Activated CD8-positive, alpha-beta memory T cell treated with anti-CD3 and anti-CD28 coated beads for 36 hours (primary cell): Measurements from ENCODE around the gene CD4. TPM values are rescaled to one million over a fixed set of nuclear protein-coding genes. Genes with fewer than 3 reads are reported as not detected.

Source experiments
- CTCF ChIA-PET: fragments of 350-600 bp; sonication (Branson Sonifier 250); formaldehyde crosslinking; loops from one replicate; lab custom pipeline; 2021; ENCODE audit warnings: antibody characterized with exemption; lab: Charles Lee
- POLR2A ChIA-PET: fragments of 350-600 bp; sonication (Branson Sonifier 250); formaldehyde crosslinking; loops from one replicate; lab custom pipeline; 2021; ENCODE audit warnings: antibody characterized with exemption; lab: Charles Lee
- total RNA-seq, 2 experiments: library from RNA; stranded (reverse); gene quantifications; one replicate each; pipeline ENCODE4 v1.2.3, GENCODE V29; 2021

Gene CD4
- total RNA-seq, 2 experiments from 2014 or later = 1.4 to 1.6 TPM

DNA sequence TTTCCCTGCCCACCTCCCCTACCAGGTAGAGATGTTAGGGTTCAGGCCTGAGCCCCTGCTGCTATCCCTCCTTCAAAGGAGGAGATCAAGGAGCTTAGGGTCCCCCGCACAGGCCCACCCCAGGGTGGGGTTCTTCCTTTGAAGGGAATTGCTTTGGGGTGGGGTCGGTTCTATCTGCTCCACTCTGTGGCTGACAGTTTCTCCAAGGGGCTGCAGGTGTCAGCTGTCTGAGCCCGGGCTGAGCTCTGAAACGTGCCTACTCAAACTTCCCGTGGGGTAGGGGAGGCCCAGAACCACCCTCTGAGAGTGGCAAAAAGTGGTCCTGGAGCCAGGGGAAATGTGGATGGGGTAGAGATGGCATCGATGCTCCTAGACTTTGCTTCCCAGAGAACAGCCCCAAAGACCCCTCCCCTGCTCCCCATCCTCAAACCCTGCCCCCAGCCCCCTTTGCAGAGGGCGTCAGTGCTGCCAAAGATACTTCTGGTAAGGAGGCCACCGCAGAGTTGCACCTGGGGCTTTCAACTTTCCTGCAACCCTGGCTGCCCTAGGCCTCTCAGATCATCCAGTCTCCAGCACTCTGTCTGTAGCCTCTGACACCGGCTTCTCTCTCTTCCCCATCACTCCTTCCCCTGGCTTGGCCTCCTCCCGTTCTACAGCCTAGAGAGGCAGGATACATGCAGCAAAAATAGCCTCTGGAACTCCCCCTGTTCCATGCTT is 6.3 kb upstream of the CD4 start:
- POLR2A ChIA-PET = interaction anchor here (0.5 kb wide), 1 partner anchor 154 kb away, joined by 4 read pairs; no protein-coding TSS in a partner anchor
- CTCF ChIA-PET = interaction anchor here (0.6 to 1.1 kb wide), 3 partner anchors 30 to 46 kb away, joined by 3 read pairs; partner anchors contain the start of gene MLF2

GRCh38 chr12:6783828-6784227 is 5.5 kb upstream of the CD4 start:
- POLR2A ChIA-PET = no interaction called here

DNA sequence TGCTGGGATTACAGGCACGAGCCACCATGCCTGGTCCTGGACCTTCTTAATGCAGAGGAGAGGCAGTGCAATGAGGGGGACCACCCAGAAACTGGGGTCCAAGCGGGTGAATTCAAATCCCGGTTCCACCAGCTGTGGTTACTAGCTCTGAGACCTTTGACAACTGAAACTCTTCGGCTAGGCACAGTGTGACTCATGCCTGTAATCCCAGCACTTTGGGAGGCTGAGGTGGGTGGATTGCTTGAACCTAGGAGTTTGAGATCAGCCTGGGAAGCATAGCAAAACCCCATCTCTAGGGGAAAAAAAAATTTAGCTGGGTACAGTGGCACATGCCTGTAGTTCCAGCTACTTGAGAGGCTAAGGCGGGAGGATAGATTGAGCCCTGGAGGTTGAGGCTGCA is 5.0 kb upstream of the CD4 start:
- ChIA-PET CTCF (interaction anchor here (0.6 to 1.8 kb wide), 5 partner anchors 17 to 314 kb away, joined by 3 to 5 read pairs (median 4); partner anchors contain the start of genes MLF2 and VAMP1), POLR2A (interaction anchor here (0.8 kb wide), 1 partner anchor 37 kb away, joined by 3 read pairs; no protein-coding TSS in a partner anchor)

More at GRCh38 chr12:6783828-6784227, 5.5 kb upstream of the CD4 start:
- CTCF ChIA-PET = interaction anchor here (0.6 to 1.8 kb wide), 5 partner anchors 17 to 45 kb away, joined by 3 to 4 read pairs (median 4); partner anchors contain the start of gene MLF2

DNA sequence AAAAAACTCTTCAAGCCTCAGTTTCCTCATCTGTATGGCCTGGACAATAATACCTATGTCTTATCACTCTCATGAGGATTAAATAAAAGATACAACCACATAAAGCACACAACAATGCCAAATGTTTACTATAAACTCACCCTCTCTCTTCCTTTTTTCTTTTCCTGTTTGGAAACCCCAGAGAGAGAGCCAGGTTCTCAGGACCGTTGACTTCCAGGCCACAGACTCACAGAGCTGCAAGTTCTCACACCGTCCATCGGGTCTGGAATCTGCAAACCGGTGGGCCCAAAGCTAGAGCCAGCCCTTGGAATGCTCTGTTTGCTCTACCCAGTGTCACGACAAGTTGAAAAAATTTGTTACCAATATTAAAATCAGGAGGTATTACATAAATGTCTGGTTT is 4.6 kb upstream of the CD4 start:
- CTCF ChIA-PET = interaction anchor here (0.6 to 1.8 kb wide), 4 partner anchors 31 to 314 kb away, joined by 3 to 5 read pairs (median 4); partner anchors contain the start of genes MLF2 and VAMP1
- POLR2A ChIA-PET = interaction anchor here (0.8 kb wide), 1 partner anchor 36 kb away, joined by 3 read pairs; no protein-coding TSS in a partner anchor

DNA sequence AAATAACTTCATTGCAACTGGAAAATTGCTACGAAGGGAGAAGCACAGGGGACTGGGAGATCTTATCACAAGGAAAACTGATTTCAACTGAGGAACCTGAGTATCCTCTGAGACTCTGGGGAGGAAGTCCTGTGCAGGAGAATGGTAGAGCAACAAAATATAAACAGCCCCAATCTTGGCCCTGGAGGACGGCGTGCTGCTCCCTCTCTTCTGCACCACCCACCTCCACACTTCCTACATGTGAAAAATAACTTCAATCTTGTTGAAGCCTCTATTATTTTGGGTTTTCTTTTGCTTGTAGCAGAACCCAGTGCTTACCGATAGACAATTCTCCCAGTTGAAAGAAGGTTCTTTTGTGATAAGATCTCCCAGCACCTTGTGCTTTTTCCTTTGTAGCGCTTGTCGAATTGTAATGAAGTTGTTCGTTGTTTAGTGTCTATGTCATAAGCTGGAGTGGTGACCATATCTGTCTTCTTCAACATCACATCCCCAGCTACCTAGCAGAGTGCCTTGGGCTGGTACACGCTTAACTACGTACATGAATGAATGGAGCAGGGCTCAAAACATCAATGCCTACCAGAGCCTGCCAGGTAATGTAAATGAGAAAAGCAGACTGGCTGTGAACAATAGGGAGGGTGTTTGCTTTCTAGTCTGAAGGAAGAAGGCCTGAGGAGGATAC is 2.8 kb upstream of the CD4 start:
- POLR2A ChIA-PET = interaction anchor here (0.6 kb wide), 1 partner anchor 82 kb away, joined by 3 read pairs; no protein-coding TSS in a partner anchor

DNA sequence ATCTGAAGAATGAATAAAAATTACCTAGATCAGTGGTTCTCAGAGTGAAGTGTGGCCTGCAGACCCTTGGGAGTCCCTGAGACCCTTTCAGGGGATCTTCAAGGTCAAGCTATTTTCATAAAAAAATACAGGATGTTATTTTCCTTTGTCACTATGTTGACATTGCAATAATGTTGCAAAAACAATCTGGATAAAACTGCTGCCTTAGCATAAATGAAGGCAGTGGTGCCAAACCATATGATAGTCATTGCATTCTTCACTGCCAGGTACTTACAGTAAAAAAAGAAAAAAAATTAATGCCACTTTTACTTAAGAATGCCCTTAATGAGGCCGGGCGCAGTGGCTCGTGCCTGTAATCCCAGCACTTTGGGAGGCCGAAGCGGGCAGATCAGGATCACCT is 2.0 kb upstream of the CD4 start:
- POLR2A ChIA-PET = no interaction called here
- CTCF ChIA-PET = interaction anchor here (0.9 kb wide), 1 partner anchor 21 kb away, joined by 4 read pairs; the partner anchor contains the start of gene PTMS

More for the DNA sequence above, 2.8 kb upstream of the CD4 start:
- CTCF ChIA-PET = interaction anchor here (0.9 to 1.1 kb wide), 2 partner anchors 12 to 20 kb away, joined by 3 to 4 read pairs; partner anchors contain the start of gene PTMS

DNA sequence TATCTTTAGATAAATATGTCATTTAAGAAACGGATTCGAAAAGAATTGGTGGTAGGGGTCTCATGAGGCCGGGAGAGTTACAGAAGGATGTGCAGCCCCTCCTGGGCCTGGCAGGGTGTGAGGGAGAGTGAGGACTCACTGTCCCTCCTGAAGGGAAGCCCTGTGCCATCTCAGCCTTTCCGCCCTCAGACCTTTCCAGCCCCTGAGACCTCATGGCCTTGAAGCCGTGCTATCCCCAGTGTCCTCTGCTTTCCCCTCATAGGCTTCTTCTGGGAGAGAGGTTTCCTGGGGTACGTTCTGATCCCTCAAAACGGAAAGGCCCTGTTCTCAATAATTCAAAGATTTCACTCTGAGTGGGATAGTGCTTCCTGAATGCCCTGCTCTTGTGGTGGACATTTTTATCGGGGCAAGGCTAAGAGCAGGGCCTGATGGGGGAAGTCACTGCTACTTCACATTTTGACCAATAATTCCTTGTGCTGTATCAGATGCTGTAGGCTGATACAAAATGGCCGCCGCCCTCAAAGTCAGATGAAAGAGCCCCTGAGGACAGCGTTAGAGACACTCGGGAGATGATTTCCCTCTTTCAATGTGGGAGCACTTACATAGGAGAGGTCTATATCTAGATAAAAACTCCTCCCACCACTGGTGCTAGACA is 1.3 kb downstream of the CD4 start:
- CTCF ChIA-PET = no interaction called here
- POLR2A ChIA-PET = no interaction called here

DNA sequence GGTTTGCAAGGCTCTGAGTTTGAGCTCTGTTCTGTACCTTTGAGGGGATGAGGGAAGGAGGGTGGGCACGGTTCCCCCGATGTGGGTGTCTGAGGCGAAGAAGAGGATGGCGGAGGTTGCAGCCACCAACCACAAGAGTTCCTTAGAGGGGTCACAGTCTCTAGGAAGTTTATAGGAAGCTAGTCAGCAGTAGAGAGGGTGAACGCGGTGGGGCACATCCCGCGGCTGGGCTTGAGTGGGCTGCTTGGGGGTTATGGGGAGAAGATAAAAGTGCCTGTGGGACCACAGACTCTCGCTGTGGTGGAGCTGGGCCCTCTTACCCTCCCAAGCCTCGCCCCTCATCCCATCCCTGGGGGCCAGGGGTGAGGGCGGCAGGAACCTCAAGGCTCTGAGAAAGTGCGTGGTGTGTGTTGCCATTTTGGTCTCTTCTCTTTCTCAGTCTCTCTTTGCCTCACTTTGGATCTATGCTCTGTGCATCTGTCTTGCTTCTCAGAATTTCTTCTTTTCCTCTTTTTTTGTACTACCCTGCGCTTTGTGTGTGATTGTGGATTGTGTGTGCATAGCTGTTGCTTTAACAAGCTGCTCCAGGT is 2.7 kb downstream of the CD4 start:
- ChIA-PET CTCF (interaction anchor here (1.0 to 2.2 kb wide), 4 partner anchors 33 to 47 kb away, joined by 3 to 11 read pairs (median 3); partner anchors contain the start of gene MLF2), POLR2A (interaction anchor here (1.2 kb wide), 1 partner anchor 103 kb away, joined by 3 read pairs; no protein-coding TSS in a partner anchor)

DNA sequence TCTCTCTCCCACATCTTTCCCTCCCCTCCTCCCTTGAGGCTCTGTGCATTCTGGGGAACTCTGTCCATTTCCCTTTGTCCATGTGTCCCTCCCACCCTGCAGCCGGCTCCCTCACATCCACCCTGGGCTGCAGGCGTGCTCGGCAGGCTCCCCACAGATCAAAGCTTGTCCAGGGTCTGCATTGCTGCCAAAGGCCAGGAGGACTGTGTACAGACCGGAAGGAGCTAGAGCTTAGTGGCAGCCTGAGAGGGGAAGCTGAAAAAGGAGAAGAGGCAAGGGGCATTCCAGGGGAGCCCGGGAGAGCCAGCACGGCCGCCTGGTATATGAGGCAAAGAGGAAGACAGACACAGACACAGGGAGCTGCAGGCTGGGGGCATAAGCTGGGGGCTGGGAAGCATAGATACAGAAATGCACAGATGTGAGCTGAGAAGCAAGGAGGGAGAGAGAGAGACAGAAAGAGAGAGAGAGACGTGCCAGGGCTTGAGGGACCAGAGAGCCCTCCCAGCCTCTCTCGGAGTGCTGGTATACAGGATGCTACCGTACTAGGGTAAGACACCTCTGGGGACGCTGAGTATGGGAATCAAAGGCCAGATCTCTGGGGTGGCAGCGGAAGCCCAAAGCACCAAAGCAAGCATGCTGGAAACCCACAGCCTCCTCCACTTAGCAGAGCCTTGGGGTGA is 3.3 kb downstream of the CD4 start:
- CTCF ChIA-PET = interaction anchor here (1.0 to 2.2 kb wide), 6 partner anchors 18 to 47 kb away, joined by 3 to 11 read pairs (median 3); partner anchors contain the start of gene MLF2

GRCh38 chr12:6795088-6795487 is 5.8 kb downstream of the CD4 start:
- POLR2A ChIA-PET = no interaction called here
- CTCF ChIA-PET = interaction anchor here (0.6 to 1.4 kb wide), 5 partner anchors 10 to 204 kb away, joined by 3 to 4 read pairs (median 3); no protein-coding TSS in a partner anchor

More for the DNA sequence above, 3.3 kb downstream of the CD4 start:
- POLR2A ChIA-PET = interaction anchor here (1.2 kb wide), 1 partner anchor 104 kb away, joined by 3 read pairs; no protein-coding TSS in a partner anchor

DNA sequence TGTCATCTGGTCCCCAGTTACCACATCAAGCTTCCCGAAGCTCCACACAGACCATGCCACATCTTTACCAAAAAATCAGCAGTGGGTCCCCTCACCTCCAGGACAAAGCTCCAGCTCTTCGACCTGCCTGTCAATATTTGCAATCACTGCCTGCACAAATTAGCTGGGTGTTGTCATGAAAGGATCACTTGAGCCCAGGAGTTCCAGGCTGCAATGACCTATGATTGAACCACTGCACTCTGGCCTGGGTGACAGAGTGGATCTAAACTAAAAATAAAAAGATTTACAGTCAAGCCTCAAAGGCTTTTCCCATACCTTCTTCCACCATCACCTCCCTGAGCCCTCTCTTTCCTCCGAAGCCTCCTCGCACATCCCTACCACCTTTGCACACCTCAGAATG is 7.2 kb downstream of the CD4 start:
- POLR2A ChIA-PET = no interaction called here
- CTCF ChIA-PET = interaction anchor here (0.9 to 1.4 kb wide), 3 partner anchors 8 to 43 kb away, joined by 3 to 5 read pairs (median 4); no protein-coding TSS in a partner anchor

GRCh38 chr12:6799147-6799546 is 9.8 kb downstream of the CD4 start:
- ChIA-PET CTCF (no interaction called here), POLR2A (no interaction called here)

GRCh38 chr12:6807170-6807569 is 17.8 kb downstream of the CD4 start:
- CTCF ChIA-PET = interaction anchor here (1.3 kb wide), 1 partner anchor 14 kb away, joined by 3 read pairs; no protein-coding TSS in a partner anchor
- POLR2A ChIA-PET = no interaction called here

- ChIA-PET POLR2A (no interaction called here), CTCF (interaction anchor here (1.2 to 1.5 kb wide), 2 partner anchors 14 to 42 kb away, joined by 5 read pairs; partner anchors contain the start of gene PTMS)
These were observed 19.7 kb downstream of the CD4 start for GRCh38 chr12:6809056-6809455.

DNA sequence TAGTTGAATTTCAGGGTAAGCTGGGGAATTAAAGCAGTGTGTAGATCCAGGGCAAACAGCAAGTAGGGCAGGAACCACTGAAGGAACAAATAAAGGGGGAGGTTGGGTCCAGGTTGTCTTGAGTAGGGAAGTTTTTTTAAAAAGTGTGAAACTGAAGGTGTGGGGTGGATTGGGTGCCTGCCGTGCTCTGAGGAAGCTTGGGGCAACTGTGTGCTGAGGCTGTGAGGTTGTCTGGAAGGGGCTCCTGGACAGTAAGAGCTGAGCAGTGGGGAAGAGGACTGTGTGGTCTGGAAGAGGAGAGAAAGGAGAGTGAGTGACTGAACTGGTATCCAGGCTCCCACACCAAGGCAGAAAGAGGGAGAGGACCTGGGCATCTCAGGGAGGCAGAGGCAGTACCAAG is 21.4 kb downstream of the CD4 start:
- POLR2A ChIA-PET = no interaction called here
- CTCF ChIA-PET = interaction anchor here (0.5 to 1.0 kb wide), 5 partner anchors 9 to 44 kb away, joined by 3 to 6 read pairs (median 3); no protein-coding TSS in a partner anchor

DNA sequence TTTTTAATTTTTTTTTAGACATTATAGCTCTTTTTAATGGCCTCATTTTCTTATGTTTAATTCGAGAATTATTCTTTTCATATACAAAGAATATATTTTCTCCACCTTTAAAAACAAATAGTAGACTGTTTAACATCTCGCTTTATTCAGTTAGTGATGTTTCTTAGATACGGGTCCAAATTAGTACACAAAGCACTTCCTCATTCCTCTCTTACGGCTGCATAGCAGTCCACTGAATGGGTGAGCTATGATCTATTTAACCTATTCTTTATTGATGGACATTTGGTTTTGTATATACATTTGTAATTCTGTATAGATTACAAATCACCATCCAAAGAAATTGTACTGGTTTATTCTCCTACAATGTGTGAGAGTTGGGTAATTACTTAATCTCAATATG is 24.0 kb downstream of the CD4 start:
- ChIA-PET POLR2A (no interaction called here), CTCF (interaction anchor here (0.9 to 3.5 kb wide), 3 partner anchors 13 to 121 kb away, joined by 3 to 13 read pairs (median 4); no protein-coding TSS in a partner anchor)

DNA sequence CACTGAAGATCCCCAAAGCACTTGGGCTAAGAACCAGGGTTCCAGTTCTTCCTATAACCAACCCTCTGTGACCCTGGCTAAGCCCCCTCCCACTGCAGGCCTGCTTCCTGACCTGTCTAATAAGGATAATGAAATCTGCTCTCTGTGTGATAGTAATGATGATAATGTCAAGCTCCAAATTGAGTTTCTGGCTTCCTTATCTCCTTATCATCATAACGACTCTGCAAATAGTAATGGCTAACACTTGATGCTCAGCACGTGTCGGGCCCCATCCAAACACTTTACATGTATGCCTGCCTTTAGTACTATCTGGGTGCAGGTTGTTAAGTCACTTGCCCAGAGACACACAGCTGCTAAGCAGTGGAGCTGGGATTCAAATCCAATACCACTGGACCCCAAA is 27.3 kb downstream of the CD4 start:
- ChIA-PET CTCF (no interaction called here), POLR2A (no interaction called here)
